ENCODE measurements around the gene NDC80.
"Not testable (repeated sequence)": the region's sequence is repeated elsewhere in the genome, so short reads cannot be mapped to it uniquely, and the experiment has no call there.

The NDC80 gene

DNA sequence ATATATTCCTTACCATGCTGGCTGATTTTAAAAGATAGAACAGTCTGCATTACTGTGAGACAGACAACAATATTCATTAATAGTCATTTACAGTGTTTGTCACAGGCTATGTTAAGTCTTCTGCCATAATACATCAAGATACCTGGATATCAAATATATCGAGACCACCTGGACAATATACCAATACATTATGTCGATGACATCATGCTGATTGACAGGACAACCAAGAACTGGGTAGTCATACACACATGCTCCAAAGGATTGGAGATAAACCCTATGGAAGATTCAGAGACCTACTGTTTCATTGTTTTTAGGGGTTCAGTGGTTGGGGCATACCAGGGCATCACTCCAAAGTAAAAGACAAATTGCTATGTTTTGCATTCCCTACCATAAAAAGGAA is 57.6 kb downstream of the NDC80 start:
- DNase-seq (ENCODE audit: low spot score): no peak

- DNase-seq (ENCODE audit: low spot score): no peak
These were observed 64.2 kb downstream of the NDC80 start for GRCh38 chr18:2635586-2635985.

- DNase-seq (ENCODE audit: low spot score): no peak
These were observed 64.8 kb downstream of the NDC80 start for GRCh38 chr18:2636126-2636631.

GRCh38 chr18:2641638-2642037 is 70.3 kb downstream of the NDC80 start:
- DNase-seq (ENCODE audit: low spot score): no peak

DNA sequence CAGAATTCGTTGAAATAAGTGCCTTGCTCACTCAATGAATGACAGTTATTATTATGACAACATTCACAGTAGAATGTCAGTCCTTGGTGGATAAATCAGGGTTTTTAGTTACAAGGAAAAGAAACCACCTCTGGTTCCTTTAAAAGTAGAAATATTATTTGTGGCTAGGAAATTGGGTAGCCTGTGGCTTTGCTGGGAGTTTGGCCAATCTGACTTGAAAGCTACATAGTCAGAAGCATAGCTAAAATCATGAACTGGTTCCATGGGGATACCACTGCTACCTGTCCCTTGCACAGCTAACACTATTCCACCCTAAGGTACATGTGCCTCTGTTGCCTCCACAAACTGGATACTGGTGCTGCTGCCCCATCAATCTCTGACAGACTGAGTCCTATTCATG is 71.4 kb downstream of the NDC80 start:
- no peak for DNase-seq (ENCODE audit: low spot score)

DNA sequence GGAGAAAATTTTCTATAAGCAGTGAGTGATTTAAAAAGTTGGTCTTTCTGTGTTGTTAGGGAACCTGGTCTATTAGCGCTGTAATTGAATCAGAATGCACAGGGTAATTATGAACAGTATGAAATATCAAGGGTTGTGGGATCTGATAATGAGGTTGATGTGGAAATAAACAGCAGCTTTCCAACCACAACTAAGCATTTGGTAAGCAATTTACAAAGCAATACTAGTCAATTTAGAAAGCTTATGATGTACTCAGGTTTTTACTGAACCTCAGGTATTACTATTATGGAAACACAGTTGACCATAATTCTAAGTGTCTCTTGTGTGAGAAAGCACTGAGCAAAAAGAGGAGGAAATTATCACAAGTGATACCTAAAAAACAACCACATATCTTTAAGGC is 73.2 kb downstream of the NDC80 start:
- no peak for DNase-seq (ENCODE audit: low spot score)

- no peak for DNase-seq (ENCODE audit: low spot score)
These were observed 80.6 kb downstream of the NDC80 start for GRCh38 chr18:2651981-2652380.

DNA sequence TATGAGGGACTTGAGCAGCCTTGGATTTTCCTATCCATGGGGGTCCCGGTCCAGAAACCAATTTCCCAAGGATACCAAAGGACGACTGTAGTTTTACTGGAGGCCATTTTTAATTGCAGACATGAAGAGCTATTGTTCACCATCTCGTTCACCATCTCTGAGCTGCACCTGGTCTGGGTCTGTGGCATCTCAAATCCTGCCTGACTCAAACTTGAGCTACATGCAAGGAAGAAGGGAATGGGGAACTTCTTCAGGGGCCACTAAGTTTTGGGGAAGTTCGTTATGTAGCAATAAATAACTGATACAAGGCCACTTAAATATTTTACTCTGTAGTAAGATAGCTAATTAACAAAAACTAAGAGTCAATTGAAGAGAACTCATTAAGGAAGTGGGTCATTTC is 82.1 kb downstream of the NDC80 start:
- DNase-seq (ENCODE audit: low spot score): no peak

- no peak for DNase-seq (ENCODE audit: low spot score)
These were observed 83.0 kb downstream of the NDC80 start for GRCh38 chr18:2654169-2654927.

DNA sequence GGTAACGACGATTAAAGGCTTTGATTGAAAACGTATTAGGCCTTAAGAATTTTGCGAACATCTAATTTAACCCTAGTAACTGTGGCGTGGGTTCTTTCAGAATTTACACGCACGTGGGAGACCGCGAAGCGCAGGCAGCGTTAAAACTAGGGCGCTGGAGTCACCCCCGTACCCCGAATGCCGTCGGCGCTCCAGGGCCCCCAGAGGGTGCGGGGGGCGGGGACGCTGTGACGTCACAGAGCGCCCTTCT is 83.5 kb downstream of the NDC80 start:
- DNase-seq (ENCODE audit: low spot score): peak; percentile 62

DNA sequence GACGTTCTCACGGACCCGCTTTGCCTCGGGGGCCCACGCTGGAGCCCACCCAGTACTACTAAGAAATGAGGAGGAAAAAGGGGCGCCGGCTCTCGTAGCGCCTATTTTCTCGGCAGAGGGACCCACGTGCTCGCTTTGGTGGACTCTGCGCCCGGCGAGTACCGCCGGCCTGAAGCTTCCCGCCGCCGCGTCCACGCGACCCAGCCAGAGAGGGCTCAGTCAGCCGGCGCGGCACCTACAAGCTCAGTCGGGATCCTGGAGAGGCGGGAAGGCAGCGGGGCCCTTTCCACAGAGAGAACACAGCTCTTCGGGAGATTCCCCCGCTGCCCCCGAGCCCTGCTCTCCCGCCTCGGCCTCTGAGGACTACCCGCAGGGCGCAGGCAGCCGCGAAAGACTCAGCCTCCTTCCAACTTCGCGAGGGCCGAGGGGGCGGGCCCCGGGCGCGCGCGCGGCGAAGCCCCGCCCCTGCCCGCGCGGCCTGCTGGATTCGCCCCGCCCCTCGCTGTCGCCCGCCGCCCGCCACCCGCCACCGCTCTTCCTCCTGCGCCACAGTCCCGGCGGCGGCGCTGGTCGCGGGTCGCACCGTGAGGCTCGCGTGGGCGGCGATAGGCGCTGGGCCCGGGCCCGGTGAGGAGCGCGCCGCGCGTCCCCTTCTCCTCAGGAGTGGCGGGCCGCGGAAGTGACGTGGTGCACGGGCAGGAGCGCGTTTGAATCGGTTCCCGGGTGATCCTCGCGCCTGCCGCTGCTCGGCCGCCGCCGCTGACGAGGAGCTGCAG is 84.0 kb downstream of the NDC80 start, which contains the start of gene SMCHD1:
Gene SMCHD1, plus strand, starts transcription at position 549 of the 776 bp plus-strand sequence. CDS start 350 bp downstream, outside the sequence.
- peak; percentile 86 for DNase-seq (ENCODE audit: low spot score)

DNA sequence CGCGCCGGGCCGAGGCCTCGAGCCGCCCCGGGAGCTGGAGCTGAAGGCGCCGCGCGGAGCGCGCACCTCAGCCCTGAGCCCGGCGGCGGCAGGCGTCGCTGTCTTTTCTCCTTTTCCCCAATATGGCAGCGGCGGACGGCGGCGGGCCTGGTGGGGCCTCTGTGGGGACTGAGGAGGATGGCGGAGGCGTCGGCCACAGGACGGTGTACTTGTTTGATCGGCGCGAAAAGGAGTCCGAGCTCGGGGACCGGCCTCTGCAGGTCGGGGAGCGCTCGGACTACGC is 84.5 kb downstream of the NDC80 start:
- DNase-seq (ENCODE audit: low spot score): no peak

- DNase-seq (ENCODE audit: low spot score): peak; percentile 24
These were observed 85.1 kb downstream of the NDC80 start for GRCh38 chr18:2656237-2656980.

- peak; percentile 27 for DNase-seq (ENCODE audit: low spot score)
These were observed 85.7 kb downstream of the NDC80 start for GRCh38 chr18:2656981-2657512.

DNA sequence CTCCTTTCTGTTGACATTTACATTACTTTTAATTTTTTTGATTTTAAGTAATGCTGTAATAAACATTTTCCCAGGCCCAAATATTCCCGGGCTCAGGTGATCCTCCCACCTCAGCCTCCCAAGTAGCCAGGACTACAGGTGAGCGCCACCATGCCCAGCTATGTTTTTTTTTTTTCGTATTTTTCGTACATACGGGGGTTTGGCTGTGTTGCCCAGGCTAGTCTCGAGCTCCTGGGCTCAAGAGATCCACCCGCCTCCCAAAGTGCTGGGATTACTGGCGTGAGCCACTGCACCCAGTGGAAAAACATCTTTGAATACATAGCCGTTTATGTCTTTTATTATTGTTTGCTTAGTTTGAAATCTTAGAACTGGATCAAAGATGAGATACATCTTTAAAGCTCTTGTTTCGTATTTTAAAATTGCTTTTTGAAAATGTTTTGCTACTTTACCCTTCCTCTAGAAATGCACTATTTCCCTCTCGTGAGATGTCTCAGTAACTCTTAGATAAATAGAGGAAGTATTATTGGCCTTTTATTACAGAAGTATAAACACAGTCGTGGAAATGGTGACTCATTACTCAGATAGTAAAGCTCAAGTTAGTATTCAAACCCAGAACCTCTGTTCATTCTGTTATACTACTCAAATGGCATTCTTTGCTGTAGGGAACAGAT is 86.6 kb downstream of the NDC80 start:
- DNase-seq (ENCODE audit: low spot score): peak; percentile 43

DNA sequence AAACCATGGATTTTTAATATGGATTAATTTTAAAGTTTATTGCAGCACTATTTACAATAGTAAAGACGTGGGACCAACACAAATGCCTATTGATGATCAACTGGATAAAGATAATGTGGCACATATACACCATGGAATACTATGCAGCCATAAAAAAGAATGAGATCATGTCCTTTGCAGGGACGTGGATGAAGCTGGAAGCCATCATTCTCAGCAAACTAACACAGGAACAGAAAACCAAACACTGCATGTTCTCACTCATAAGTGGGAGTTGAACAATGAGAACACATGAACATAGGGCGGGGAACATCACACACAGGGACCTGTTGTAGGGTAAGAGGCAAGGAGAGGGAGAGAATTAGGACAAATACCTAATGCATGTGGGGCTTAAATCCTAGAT is 89.5 kb downstream of the NDC80 start:
- DNase-seq (ENCODE audit: low spot score): not testable (repeated sequence)

GRCh38 chr18:2662288-2662687 is 90.9 kb downstream of the NDC80 start:
- not testable (repeated sequence) for DNase-seq (ENCODE audit: low spot score)

- no peak for DNase-seq (ENCODE audit: low spot score)
These were observed 91.6 kb downstream of the NDC80 start for GRCh38 chr18:2662990-2663389.

All from hematopoietic multipotent progenitor cell treated with erythropoietin and hydrocortisone succinate and interleukin-3 and kit ligand, for 15 days (in vitro differentiated cells).